Middle frontal gyrus (tissue), 1 donor: ENCODE measurements around the gene PELO.
"Not testable (repeated sequence)": the region's sequence is repeated elsewhere in the genome, so short reads cannot be mapped to it uniquely, and the experiment has no call there.

Experiments
- DNase-seq: peaks from one replicate; pipeline ENCODE4 v3.0.0-alpha.2; 2015; ENCODE audit warnings: low spot score; ENCODE audit errors: extremely low spot score

Gene PELO

GRCh38 chr5:52800394-52801213 lies 12.9 kb downstream of the PELO start:
- DNase-seq: no peak

DNA sequence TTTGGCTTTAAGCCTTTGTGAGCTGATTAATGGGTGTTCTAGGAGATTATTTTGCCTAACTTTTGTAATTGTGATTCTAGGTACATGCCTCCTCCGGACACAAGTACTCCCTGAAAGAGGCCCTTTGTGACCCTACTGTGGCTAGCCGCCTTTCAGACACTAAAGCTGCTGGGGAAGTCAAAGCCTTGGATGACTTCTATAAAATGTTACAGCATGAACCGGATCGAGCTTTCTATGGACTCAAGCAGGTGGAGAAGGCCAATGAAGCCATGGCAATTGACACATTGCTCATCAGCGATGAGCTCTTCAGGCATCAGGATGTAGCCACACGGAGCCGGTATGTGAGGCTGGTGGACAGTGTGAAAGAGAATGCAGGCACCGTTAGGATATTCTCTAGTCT lies 13.6 kb downstream of the PELO start:
- no peak for DNase-seq

- no peak for DNase-seq
Measured at GRCh38 chr5:52802272-52802973, 14.7 kb downstream of the PELO start.

GRCh38 chr5:52802974-52803336 lies 15.2 kb downstream of the PELO start:
- no peak for DNase-seq

DNA sequence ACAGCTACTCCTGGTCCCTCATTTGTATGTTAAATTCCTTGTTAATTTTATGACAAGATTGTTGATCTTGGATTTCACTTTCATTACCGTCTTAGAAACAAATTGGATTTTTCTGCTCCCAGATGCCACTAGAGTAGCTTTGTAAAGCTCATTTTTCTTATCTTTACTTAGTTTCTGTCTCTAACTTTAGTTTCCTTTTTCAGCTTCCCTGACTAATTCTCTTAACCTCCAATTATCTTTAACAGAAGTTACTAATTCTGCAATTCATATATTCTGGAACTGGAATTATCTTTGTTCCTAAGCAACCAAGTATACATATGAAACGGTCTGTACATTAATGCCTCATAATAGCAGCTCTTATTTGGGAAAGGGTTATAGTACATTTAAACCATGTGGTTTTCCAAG lies 16.7 kb downstream of the PELO start:
- DNase-seq: no peak

- DNase-seq: no peak
Measured at GRCh38 chr5:52804981-52805380, 17.3 kb downstream of the PELO start.

GRCh38 chr5:52805615-52806014 lies 17.9 kb downstream of the PELO start:
- DNase-seq: no peak

GRCh38 chr5:52807037-52807436 lies 19.3 kb downstream of the PELO start:
- no peak for DNase-seq

DNA sequence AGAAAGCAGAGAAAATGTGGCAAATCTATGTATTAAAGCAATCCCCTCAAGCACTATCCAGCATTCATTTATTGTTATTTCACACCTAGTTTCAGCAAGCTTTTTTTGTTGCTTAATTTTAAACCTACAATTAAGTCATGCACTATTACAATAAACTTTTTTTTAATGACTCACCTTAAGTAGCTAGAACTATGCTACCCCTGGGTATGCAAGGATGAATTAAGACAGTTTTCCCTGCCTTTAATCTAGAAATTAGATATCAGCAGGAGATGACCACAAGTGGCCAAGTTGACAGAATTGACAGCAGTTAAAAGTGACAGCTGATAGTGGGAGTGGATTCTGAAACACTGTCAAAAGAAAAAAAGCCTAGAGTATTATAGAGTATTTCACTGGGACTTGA lies 20.0 kb downstream of the PELO start:
- no peak for DNase-seq

- DNase-seq: no peak
Measured at GRCh38 chr5:52808316-52808901, 20.7 kb downstream of the PELO start.

DNA sequence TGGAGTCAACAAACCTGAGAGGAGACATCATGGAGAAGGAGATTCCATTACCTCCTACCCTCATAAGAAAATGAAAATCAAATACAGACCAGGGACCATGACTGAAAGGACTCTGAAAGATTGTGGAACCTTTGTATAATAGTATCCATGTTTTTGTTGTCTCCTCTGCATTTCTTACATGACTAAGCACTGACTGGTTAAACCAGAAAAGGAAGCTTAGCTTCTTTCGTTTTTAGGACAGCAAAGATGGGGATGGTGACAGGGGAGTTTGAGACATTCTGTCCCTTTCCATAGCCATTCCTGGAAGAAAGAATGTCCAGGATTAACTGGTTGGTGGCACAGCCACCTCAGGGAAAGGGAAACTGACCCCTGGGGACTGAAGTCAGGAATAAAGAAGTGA lies 22.2 kb downstream of the PELO start:
- DNase-seq: no peak

DNA sequence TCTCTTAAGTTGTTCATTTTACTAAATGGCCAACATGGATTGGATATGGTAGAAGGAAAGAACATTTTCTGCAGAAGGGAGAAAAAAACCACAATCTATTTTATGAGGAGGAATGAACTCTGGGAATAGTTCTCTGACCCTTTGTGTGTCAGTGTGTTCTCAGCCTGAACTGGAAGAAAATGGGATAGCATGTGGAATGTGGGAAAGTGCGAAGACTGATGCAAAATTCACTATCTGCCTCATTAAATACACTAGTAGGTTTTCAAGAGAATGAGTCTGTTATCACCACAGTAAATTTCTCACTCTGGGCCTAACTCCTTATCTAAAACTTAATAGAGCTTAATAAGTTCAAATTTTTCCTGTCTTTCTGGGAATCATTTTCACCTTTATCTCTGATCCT lies 22.7 kb downstream of the PELO start:
- DNase-seq: no peak

GRCh38 chr5:52811067-52811749 lies 23.5 kb downstream of the PELO start:
- no peak for DNase-seq

- DNase-seq: no peak
Measured at GRCh38 chr5:52814352-52815148, 26.8 kb downstream of the PELO start.

- no peak for DNase-seq
Measured at GRCh38 chr5:52817818-52818217, 30.1 kb downstream of the PELO start.

DNA sequence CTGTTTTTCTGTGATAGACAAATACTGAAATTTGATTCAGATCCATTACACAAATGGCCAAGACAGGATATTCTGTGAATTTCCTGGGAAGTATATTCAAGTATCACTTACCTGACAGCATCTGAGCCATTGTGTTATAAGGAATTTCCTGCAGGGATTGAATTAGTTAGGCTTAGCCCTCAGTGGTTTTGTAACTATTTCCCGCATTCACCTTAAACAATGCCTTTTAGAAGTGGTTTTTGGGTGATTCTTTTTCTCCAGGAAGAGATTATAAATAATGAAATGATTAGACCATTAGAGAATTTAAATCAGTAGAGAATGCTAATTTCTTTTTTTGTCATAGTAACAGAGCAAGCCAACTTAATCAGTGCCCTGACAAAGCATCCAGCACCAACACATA lies 30.6 kb downstream of the PELO start:
- DNase-seq: no peak

- not testable (repeated sequence) for DNase-seq
Measured at GRCh38 chr5:52818807-52819206, 31.1 kb downstream of the PELO start.

- DNase-seq: no peak
Measured at GRCh38 chr5:52821901-52822300, 34.2 kb downstream of the PELO start.

GRCh38 chr5:52822437-52822836 lies 34.7 kb downstream of the PELO start:
- DNase-seq: no peak

- no peak for DNase-seq
Measured at GRCh38 chr5:52824827-52825226, 37.1 kb downstream of the PELO start.

DNA sequence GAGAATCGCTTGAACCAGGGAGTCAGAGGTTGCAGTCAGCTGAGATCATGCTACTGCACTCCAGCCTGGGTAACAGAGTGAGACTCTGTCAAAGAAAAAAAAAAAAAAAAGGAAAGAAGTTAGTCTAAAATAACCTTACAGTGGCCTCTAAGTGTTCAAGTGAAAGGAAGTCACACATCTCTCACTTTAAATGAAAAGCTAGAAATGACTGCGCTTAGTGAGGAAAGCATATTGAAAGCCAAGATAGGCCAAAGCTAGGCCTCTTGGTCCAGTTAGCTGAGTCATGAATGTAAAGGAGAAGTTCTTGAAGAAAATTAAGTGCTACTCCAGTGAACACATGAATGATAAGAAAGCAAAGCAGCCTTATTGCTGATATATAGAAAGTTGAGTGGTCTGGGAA lies 38.1 kb downstream of the PELO start:
- no peak for DNase-seq
